Measurements from ENCODE around the gene MRC2.

MRC2 gene

DNA sequence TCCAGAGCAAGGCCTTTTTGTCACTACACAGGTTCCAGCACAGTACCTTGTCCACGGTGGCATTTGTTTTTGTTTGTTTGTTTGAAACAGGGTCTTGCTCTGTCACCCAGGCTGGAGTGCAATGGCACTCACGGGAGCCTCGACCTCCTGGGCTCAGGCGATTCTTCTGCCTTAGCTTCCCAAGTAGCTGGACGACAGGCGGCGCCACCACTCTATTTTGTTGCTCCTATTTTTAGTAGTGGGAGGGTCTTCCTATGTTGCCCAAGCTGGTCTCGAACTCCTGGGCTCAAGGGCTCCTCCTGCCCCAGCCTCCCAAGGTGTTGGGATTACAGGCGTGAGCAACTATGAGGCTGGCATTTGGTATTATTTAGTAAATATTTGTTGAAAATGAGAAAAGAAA is 10.3 kb downstream of the MRC2 start:
- no peak for DNase-seq

DNA sequence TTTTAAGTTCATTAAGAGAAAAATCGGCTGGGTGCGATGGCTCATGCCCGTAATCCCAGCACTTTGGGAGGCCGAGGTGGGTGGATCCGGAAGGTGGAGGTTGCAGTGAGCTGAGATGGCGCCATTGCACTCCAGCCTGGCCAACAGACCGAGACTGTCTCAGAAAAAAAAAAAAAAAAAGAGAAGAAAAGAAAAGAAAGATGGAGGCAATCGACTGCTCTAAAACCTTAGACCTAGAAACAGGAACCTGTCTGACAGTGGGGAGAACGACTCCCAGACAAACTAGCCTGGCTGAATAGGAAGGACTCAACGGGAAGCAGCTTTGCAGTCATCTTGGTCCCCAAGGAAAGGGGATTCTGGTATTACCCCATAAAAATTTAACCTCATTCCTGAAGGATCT is 13.7 kb downstream of the MRC2 start:
- DNase-seq: no peak

DNA sequence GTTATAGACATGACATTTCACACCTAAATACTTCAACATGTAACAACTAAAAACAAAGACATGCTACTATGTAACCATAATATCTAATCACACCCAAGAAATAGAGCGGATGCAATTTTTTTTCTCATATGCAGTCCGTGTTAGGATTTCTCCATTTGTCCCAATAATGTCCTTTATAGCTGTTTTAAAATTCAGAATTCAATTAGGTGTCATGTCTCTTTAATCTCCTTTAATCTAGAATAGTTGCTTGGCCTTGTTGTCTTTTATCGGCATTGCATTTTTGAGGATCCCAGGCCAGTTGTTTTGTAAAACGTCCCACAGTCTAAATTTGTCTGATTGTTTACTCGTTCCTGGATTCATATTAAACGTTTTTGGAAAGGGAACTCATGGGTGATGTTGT is 14.5 kb downstream of the MRC2 start:
- DNase-seq: no peak

DNA sequence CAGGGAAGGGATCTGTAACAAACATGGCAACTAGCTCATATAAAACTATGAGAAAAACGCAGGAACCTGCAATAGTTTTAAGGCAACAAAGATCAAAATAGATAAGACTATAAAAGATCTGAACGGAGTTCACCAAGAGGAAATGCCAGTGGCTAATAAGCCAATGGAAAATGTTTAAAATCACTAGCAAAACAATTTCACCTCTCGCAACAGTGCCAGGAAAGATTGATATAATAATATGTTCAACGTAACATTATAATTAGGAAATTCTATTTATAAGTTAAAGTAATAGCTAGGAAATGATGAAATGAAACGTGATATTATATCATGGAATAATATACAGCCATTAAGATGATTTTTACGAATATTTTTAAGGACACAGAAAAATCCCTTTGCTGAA is 16.0 kb downstream of the MRC2 start:
- no peak for DNase-seq

DNA sequence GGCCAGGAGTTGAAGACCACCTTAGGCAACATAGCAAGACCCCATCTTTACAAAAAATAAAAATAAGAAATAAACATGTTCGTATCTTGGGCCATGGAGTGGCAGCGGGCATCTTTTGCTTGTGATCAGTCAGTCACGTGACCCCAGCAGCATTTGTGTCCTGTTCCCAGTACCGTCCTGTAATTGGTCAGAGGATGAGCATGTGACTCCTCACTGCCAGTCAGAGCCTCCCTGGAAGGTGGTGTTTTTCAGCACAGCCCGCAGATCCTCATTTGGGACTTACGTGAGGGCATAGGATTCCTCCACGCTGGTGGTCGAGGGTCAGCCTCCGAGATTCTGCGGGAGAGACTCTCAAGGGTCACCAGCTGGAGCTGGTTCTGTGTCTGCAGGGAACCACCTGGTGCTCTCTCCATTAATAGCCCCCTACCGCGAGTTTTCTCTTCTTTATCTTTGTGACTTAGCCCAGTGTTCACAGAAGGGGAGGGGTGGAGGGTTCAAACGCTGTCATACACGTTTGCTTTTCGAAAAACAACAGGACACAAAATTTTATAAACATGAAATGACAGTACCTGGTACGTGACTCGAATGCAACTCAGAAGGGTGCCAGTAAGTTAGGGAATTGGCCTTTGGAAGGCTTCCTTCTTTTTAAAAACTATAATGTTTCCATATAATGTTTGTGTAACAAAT is 17.2 kb downstream of the MRC2 start:
- DNase-seq: peak; percentile 92

DNA sequence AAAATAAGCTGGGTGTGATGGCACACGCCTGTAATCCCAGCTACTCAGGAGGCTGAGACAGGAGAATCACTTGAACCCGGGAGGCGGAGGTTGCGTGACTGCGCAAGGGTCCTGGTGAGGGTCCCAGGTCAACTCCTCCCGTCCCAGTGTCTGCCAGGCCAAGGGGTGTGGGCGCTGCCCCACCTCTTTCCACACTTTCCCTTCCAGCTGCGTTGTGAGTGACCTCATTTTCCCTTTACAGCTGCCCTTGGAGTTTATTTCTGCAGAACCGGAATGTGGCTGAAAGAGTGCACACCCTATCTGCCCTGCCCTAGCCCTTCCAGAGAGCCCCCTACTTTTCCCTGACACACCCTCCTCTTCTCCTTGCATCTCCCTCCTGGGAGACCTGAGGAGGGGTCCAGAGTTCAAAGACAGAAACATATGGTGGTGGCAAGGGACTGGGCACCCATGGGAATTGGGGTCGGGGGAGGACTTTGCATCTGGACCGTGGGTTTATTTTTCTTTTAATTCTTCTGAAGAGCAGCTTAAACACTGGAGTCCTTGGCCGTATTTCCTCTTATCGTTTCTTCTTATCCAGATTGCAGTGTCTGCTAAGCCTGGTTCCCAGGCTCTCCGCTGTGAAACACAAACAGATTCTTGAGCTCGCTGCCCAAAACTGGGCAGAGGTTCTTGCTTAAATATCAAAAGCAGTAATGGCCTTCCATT is 20.9 kb downstream of the MRC2 start:
- no peak for DNase-seq

DNA sequence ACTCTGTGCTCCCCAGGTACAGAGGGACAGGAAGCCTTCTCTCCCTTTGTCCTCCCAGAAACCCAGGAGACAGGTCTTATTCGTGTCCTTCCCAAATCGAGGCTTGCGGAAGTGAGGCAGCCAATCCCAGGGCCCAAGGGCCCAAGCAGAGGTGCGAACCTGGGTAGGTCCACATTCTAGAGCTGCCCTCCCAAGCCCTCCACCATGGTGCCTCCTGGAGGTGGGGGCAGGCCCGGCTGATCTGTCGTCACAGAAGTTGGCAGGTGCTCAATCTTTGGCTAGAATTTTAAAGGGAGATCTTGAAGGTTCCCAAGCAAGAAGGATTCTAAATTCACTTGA is 21.5 kb downstream of the MRC2 start:
- DNase-seq: no peak

DNA sequence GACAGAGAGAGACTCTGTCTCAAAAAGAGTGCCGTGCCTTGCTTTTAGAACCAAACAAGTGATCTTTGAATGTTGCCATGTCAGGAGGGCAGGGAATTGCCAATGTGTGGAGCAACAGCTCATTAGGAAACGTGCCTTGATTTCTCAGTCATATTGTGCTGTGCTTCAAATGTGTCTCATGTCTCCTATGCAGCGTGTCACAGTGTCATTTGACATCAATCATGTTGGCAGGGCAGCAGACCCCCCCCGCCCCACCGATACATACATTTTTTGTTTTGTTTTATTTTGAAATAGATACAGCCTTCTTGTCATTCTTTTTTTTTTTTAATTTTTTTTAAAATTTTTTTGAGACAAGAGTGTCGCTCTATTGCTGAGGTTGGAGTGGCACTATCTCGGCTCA is 22.1 kb downstream of the MRC2 start:
- DNase-seq: no peak

DNA sequence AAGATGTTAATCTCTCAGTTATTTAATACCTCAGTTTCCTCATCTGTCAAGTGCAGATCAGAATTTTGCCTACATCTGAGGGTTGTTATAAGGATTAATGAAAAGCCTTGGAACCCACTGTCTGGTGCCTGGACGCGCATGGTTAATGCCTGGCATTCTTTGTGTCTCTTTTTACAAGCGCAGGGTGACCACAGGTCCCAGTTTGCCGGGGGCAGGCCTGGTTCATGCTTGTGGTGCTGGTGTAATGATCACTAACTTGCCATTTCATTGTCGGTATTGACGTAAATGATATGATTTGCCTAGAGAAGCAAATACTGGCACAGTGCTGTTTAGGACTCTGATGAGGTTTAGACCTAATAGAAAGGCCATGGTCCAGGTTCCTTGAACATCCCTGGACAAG is 23.1 kb downstream of the MRC2 start:
- no peak for DNase-seq

DNA sequence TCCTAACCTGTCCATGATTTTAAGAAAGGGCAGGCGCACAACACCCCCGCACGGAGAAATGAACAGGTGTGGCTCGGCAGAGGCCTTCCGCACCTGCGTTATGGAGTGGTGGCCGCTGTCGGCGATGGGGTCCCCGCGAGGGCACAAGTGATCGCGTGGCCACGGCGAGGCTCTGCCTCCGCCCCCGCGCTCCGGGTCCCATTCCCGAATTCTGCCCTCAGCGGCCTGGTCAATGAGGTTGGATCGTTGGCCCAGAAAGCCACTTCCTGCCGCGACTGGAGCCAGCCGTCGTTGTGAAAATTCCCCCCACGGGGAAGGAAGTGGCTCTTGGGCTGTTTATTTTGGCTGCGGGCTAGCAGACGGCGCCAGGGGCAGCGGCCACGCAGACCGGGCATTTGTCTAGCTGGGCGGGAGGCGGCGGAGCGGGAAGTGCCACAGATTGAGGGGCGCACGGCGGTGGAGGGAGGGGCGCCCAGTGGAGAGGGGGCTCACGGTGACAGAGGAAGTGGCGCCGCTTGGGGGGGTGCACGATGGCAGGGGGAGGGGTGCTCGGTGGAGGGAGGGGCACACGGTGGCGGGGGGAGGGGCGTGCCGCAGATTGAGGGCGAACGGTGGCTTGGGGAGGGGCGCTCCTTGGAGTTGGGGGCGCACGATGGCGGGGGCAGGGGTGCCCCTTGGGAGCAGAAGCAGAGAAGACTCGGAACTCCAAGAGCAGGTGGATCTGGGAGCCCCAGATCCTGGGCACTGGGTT is 25.0 kb downstream of the MRC2 start:
- DNase-seq: peak; percentile 56

DNA sequence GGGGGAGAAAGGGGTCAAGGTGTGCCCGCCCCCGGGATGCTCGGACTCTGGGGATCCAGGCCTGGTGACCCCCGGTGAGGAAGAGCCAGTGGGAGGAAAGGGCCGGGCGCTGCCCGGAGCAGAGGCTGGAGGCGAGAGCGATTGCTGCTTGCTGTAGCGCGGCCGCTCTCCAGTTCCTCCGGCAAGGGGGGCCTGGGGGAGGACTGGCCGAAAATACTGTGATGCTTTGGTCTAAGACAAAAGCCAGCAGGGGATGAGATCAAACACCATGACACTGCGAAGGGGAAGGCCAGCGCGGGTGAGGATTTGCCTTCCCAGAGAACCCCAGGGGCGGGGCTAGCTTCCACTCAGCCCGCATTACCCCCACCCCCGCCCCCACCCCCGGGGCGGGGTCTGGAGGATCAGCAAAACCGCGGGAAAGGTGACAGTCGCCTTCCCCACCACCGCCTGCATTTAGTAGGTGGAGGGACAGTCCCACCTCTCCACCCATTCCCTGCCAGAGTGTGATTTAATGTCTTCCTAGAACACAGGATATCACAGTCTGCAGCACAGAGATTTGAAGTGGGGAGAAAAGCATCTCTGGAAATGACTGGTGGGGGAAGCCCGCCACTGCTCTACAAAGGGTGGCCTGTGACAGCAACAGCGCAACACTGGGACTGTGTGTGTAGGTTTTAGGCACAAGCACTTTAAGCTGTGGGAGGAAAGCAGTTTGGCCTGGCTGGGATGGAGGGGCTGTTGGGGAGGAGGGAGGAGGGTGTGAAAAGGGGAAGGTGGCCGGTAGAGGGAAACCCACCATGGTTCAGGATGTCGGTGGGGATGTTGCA is 25.7 kb downstream of the MRC2 start:
- peak; percentile 88 for DNase-seq

DNA sequence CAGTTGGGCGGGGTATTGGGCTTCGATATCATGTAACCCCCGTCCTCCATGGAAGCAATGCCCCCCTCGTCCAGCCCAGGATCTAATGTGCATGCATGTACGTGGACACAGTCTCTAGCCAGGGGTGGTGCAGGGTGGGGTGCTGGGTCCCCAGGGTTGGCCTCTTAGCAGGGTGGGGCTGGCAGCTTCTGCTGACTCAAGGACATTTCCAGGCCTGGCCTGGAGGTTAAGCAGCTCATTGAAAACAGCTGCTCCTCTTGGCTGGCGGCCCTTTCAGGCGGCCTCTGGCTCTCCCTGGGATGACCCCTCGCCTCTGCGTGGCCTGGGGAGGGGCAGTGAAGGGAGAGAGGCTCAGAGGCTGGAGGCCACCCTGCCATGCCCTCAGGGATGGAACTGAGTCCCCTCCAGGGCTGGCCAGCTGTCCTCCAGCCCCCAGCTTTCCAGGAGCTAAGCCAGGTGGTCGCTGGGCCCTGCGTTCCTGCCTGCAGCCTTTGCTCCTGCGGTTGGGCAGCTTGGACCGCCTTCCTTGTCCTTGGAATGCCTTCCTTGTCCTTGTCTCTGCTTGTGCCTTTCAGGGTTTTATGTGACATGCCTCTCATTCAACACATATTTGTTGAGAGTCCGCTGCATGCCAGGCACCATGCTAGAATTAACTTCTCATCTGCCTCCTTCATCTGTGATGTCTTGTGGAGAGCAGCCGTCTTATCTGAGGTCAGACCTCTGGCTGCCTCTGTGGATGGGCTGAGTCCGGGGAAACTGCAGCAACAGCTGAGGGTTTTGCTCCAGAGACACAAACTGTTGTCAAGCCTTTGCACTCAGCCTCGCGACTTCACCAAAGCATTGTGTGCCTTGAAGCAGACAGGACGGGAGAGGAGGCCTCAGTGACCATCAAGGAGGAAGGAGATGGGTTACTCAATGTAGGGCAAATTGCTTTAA is 26.6 kb downstream of the MRC2 start:
- DNase-seq: no peak

DNA sequence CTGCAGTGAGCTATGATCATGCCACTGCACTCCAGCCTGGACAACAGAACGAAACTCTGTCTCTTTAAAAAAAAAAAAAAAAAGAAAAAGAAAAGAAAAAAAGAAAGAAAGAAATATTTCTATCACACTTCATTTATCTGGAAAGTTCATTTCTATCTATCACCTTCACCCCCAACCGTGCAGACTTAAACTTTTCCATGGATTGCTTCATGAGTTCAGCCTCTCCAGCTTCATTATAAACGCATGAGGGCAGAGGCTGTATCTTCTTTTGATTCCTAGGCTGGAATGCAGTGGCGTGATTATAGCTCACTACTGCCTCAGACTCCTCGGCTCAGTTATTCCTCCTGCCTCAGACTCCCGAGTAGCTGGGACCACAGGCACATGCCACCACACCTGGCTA is 28.2 kb downstream of the MRC2 start:
- DNase-seq: no peak

DNA sequence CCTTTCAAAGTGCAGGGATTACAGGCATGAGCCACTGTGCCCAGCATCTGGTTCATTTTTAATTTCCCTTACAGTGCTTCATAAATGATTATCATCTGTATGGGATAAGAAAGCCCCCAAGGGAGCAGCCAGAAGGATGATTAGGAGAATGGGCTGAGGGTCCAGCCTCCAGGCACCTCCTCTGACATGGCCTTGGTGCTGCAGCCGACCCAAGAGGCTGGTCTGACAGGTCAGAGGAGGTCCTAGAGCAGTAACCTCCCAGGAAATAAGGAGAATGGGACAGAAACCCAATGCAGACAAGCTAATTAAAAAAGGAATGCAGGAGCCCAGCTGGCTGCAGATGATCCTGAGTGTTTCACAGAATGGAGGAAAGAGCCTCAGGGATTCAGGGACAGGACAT is 29.0 kb downstream of the MRC2 start:
- no peak for DNase-seq

DNA sequence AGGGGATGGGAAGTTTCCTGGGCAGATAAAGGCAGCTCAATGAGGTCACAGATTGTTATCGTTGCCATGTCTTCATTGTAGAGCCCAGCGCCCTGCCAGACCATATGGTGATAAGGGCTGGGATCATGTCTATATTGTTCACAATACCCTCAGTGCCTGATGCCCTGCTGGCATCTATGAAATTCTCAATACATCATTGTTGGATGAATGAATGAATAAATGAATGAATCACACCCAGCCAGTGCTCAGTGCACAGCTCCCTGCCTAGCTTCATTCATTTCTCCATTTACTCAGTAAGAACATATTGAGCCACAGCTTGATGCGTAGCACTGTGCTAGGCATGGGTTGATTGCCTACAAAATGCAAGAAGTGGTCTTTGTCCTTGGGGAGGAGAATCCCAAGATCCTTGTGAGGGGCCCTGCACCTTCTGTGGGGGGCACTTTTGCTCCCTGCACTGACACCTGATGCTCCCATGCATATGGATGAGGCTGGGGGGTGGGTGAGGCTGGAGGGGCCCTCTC is 29.7 kb downstream of the MRC2 start:
- DNase-seq: no peak

DNA sequence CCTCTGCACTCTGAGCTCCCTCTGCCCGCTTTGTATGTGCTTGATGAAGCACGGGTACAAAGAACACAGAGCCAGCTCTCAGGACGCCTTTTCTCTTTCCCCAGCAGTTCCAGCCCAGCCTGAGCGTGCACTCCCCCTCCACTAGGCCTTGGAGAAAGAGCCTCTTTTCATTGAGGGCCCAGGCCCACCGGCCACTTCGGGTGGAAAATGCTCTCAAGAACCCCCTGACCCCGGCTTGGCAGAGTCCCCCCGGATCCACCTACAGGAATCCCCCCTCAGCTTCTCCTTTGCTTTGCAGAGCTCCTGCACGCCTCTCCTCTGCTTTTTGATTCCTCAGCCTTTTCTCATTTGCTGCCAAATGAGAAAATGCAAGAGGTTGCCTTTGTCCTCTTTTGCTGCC is 30.2 kb downstream of the MRC2 start:
- no peak for DNase-seq

DNA sequence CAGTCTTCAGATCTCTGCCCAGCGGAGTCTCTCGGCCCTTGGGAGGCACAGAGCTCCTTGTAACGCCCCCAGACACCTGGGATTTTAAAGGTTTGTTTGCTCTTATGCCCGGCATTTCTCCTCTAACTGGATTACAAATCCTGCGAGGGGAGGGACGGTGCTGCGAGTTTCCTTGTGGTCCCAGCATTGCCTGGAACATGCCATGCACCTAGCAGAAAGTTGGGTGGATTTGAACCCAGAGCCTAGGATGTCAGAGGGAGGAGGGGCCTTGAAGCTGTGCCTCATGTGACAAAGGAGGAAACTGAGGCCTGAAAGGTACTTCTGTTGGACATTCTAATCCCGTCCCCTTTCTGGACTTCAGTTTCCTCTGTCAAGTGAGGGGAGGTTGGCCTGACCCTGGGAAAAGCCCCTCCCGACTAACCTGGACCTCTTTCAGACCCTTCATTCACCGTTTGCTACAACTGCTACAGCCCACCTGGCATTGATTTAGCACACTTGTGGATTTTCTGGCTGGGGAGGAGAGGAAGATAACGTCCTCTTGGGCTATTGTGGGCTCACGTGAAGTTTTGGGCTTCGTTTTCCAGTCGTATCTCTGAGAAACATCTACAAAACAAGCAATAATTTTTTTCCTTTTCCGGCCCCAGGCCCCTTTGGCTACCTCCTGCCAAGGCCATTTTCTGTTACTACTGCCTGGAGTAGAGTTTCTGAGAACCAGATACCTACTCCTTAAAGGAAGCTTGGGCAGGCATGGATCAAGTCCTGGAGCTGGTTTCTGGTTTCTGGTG is 30.9 kb downstream of the MRC2 start:
- no peak for DNase-seq

DNA sequence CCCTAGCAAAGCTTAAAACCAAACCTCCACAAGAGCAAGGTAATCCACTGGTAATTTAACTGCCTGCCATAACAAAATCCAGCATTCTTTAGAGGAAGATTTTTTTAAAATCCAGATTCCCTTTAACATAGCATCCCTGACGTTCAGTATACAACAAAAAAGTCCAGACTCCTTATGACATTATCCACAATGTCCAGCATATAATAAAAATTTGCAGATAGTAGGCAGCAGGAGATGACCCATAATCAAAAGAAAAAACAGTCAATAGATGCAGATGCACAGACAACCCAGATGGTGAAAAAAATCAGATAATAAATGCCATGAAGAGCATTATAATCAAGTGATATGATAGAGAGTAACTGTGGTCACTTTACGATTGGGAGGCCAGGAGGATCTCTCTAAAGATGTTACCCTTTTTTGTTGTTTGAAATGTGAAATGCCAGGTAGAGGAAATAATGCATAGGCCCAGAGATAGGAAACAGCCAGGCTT is 33.2 kb downstream of the MRC2 start:
- DNase-seq: no peak

DNA sequence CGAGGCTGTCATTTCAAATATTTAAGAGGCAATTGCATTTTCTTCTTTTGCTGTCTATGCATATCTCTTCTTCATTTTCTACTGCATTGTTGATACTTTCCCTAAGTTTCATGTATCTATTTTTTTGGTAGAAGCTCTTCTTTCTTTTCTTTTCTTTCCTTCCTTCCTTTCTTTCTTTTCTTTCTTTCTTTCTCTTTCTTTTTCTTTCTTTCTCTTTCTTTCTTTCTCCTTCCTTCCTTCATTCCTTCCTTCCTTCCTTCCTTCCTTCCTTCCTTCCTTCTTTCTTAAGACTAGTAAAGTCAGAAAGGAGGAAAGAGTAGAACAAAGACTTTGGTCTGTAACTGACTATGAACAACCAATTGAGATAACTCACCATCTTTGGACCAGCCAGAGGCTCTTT is 33.9 kb downstream of the MRC2 start:
- DNase-seq: no peak

DNA sequence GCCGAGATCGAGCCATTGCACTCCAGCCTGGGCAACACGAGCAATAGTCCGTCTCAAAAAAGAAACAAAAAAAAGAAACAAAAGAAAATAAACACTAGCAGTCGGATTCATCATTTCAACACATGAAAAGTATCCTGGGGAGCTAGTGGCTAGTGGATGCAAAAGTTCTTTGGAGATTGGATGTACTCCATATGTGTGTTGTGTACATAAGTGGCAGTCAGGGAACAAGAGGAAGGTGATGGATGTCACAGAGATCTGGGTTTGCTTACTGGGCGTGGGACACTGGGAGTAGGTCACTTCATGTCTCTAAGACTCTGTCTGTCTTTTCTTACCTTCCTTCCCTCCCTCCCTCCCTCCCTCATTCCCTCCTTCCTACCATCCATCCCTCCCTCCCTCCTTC is 35.4 kb downstream of the MRC2 start:
- DNase-seq: no peak

DNA sequence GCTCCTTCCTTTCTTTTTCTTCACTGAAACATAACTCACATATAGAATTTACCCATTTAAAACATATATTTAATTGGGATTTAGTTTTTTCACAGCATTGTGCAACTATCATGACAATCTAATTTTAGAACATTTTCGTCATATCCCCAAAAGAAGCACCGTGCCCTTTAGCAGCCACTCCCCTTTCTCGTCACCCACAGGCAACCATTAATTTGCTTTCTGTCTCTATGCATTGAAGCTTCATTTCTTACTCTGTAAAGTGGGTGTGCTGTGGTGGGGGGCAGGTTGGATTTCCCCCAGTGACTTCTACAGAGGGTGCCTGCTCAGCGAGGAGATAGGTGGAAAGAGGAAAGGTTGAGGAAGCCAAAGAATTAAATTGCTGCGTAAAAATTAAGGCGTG is 35.8 kb downstream of the MRC2 start:
- DNase-seq: no peak
